ENCODE data around the gene THOP1. TPM values are rescaled to one million over a fixed set of nuclear protein-coding genes. Genes with fewer than 3 reads are reported as not detected.
A peak's percentile ranks its signal among the peaks of the same experiment; 100 is the strongest.

THOP1 gene
- total RNA-seq, 1 donor from 2014 or later = 67.3 TPM

DNA sequence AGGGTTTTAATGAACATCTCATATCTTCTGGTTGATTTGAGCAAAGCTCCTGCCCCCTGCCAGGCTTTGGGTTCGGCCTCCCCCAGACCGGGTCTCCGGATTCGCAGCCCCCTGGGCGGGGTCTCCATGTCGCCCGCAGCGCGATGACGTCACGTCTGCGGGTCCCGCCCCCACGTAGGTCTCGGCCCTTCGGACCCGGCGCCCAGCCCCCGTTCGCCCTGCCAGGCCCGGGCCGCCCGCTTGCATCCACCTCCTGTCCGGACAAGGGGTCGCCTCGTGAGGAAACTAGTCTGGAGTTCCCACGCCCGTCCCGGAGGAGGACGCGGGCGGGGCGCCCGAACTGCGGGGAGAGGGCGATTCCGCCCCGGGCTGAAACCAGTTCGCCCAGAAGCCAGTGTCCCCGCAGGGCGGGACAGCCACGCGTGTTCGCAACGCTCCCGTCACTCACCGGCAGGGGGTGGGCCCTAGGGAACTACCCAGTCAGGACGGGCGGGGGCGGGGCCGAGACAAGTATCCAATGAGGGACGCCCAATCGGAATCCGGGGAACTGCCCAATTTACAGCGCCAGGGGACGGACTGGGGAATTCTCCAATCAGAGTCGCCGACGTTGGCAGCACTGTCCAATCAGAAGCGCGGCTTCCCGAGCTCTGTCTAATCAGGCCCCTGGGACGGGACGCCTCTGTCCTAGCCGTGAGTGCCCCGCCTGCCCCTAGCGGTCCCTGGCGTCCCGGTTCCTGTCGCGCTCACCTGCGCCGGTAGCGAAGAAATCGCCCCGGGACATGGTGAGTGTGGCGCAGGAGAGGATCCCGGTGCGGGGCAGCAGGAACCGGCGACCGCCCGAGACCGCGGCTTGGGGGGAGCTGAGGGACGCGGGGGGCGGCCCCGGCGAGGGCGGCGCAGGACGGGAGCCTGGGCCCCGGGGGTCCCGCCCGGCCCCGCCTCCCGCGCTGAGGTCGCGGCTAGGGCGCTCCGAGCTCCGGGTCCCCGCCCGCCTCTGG, 55.8 kb downstream of the THOP1 start, which contains the start of gene ZNF555:
TSS of gene ZNF555 (plus strand) at position 682 of the 998 bp plus-strand sequence. CDS start at position 780, 98 bp downstream.
- DNase-seq (ENCODE audit: low spot score in 2 of 2) = peak; percentile 99 to 100
- H3K4me3 ChIP-seq = peak within 1 kb of the TSS; percentile 96 to 99
- peak; percentile 32 to 74 (median 61) for TF ChIP-seq CTCF (IDR thresholded peaks at IDR 0.05)
- intact Hi-C loops (cut with DNase I) = loop anchor here (1.0 to 2.0 kb wide), 4 partner anchors 22 to 110 kb away; partner anchors contain the start of genes THOP1, ZNF554 and ZNF57
- peaks cover 3 to 20% of the 10 kb centered on the region in 2 donors for H3K36me3 ChIP-seq
- H3K27me3 ChIP-seq = no peaks in the 10 kb centered on the region
- peaks cover 9 to 28% of the 10 kb centered on the region in 2 donors for H3K9me3 ChIP-seq
- H3K27ac ChIP-seq = peak within 1 kb of the TSS; percentile 95
- H3K4me1 ChIP-seq = peaks cover 0 to 10% of the 10 kb centered on the region in 2 donors

DNA sequence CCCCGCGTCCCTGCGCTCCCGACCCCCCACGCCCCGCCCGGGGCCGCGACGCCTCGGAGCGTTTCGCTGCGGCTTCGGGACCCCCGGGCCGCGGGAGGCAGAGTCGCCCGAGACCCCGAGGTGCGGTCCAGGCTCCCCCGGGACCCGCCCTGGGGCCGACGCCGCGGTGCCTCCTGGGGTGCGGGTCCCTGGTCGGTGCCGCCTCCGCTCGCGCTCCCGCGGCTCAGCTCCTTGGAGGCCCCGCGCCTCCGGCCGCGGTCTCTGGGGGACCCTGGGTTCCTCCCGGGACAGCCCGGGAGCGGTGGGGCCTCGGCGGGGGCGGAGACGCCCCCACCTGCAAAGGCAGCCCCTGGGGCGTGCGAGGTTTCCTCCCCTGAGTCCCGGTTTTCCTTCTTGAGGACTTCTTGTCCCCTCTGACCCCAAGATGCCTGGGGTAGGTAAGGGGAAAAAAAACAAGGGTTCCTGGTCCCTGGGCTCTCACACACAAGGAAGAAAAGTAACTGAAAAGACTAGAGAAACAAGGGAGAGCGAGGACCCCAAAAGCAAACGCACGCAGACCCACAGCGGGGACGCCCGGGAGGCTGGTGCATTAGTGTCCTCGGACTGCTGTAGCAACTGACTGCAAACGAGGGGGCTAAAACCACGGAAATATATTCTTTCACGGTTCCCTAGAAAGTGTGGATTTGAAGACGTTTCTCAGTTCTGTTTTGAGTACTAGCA, 56.7 kb downstream of the THOP1 start:
- TF ChIP-seq CTCF (IDR thresholded peaks at IDR 0.05) = no peak
- Histone ChIP-seq H3K27ac (peak overlapping the region in 1 of 2 donors; percentile 82), H3K36me3 (peaks cover 7 to 18% of the 10 kb centered on the region in 2 donors), H3K4me1 (peaks cover 0 to 10% of the 10 kb centered on the region in 2 donors), H3K9me3 (peaks cover 0 to 30% of the 10 kb centered on the region in 2 donors), H3K27me3 (no peaks in the 10 kb centered on the region), H3K4me3 (peak overlapping the region; percentile 96 to 99)
- intact Hi-C loops (cut with DNase I) = loop anchor here (1.0 to 2.0 kb wide), 4 partner anchors 23 to 109 kb away; partner anchors contain the start of genes THOP1, ZNF554 and ZNF57
- no peak for DNase-seq (ENCODE audit: low spot score in 2 of 2)

- H3K4me3 ChIP-seq = no peak overlapping the region
- peaks cover 0 to 10% of the 10 kb centered on the region in 2 donors for H3K4me1 ChIP-seq
- no peak for TF ChIP-seq CTCF (IDR thresholded peaks at IDR 0.05)
- peaks cover 7 to 27% of the 10 kb centered on the region in 2 donors for H3K36me3 ChIP-seq
- DNase-seq (ENCODE audit: low spot score in 2 of 2) = no peak
- H3K9me3 ChIP-seq = peaks cover 12 to 51% of the 10 kb centered on the region in 2 donors
- intact Hi-C loops (cut with DNase I) = no loop called here
- no peaks in the 10 kb centered on the region for H3K27me3 ChIP-seq
- no peak overlapping the region for H3K27ac ChIP-seq
Observed at GRCh38 chr19:2845107-2845506, 59.8 kb downstream of the THOP1 start.

- Histone ChIP-seq H3K9me3 (peaks cover 20 to 63% of the 10 kb centered on the region in 2 donors), H3K4me3 (no peak overlapping the region), H3K4me1 (peaks cover 0 to 10% of the 10 kb centered on the region in 2 donors), H3K27me3 (no peaks in the 10 kb centered on the region), H3K27ac (no peak overlapping the region), H3K36me3 (peaks cover 19 to 39% of the 10 kb centered on the region in 2 donors)
- no peak for DNase-seq (ENCODE audit: low spot score in 2 of 2)
- intact Hi-C loops (cut with DNase I) = no loop called here
- TF ChIP-seq CTCF (IDR thresholded peaks at IDR 0.05) = no peak
Observed at GRCh38 chr19:2846180-2846894, 61.0 kb downstream of the THOP1 start.

DNA sequence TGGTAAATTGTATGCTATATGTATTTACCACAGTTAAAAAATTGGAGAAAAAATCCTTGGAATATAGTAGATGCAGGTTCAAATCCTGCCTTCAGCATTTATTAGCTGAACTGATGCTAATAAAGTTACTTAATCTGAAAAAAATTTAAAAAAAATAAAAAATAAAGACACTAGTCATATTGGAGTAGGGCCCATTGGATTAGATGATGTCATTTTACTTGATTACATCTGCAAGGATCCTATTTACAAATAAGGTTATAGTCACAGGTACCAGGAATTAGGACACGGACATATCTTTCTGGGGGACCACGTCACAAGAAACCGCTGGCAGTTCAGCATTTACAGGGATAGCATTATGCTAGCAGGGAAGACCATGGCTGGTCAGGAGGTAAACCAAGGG, 62.2 kb downstream of the THOP1 start:
- no peak for TF ChIP-seq CTCF (IDR thresholded peaks at IDR 0.05)
- H3K9me3 ChIP-seq = peaks cover 32 to 75% of the 10 kb centered on the region in 2 donors
- DNase-seq (ENCODE audit: low spot score in 2 of 2) = no peak
- H3K27ac ChIP-seq = no peak overlapping the region
- H3K4me3 ChIP-seq = no peak overlapping the region
- peaks cover 0 to 3% of the 10 kb centered on the region in 2 donors for H3K4me1 ChIP-seq
- H3K27me3 ChIP-seq = no peaks in the 10 kb centered on the region
- peaks cover 30 to 51% of the 10 kb centered on the region in 2 donors for H3K36me3 ChIP-seq
- intact Hi-C loops (cut with DNase I) = no loop called here
